ENCODE results near the gene GINS1. TPM values are rescaled to one million over a fixed set of nuclear protein-coding genes. Genes with fewer than 3 reads are reported as not detected.

The GINS1 gene
- total and polyA plus RNA-seq, 2 donors (not counting 3 experiments of a cell fraction or from before 2014, with no cell fraction given): 8.2 to 26.3 TPM

DNA sequence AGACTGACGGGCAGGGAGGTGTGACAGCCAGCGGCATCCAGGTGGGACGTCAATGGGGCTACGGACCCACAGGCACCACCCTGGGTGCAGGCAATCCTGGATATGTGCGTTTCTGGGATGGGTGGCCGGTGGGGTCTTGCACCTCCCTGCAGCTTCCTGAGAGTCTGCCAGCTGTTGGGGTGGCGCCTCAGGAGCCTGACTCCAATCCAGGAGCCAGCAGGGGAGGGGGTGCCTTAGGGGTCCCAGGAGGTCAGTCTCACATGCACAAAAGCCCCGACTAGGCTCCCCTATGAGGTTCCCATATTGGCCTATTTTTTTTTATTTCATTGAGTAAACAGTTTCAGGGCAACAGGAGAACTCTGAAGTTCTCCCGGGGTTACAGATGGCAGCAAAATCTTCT is 73.3 kb downstream of the GINS1 start:
- no peaks in the 10 kb centered on the region for H3K9me1 ChIP-seq (replicated peaks; ENCODE audit: control insufficient read depth, extremely low read depth, insufficient read depth, low read length)
- dilution Hi-C loops (cut with MboI; ENCODE audit: extremely low pct_ligation_motif_present, low sequenced_read_pairs): no loop called here
- ChIA-PET POLR2A (no interaction called here), CTCF (interaction anchor here (1.1 to 1.3 kb wide), 2 partner anchors 10 to 11 kb away, joined by 3 to 4 read pairs; no protein-coding TSS in a partner anchor)
- H3K4me1 ChIP-seq (ENCODE audit: control insufficient read depth, extremely low read depth, insufficient read depth, low read length): peaks cover 18% of the 10 kb centered on the region
- no peaks in the 10 kb centered on the region for H3K9me3 ChIP-seq (replicated peaks; ENCODE audit: control insufficient read depth, insufficient read depth, low read length)
- H2AFZ ChIP-seq (ENCODE audit: low read depth, low read length): no peak overlapping the region
- H4K20me1 ChIP-seq (replicated peaks; ENCODE audit: control insufficient read depth, extremely low read depth, insufficient read depth, low read length): no peaks in the 10 kb centered on the region
- intact Hi-C loops (cut with micrococcal nuclease): no loop called here
- H3K4me3 ChIP-seq (replicated peaks in 1 of 3; ENCODE audit: insufficient read depth in 1 of 3, low read depth in 1 of 3, low read length in 3 of 3): no peak overlapping the region
- H3K9ac ChIP-seq (replicated peaks; ENCODE audit: extremely low read depth, insufficient read depth, low read length): no peak overlapping the region
- no peaks in the 10 kb centered on the region for H3K79me2 ChIP-seq (ENCODE audit: control insufficient read depth, insufficient read depth, low read length)
- H3K36me3 ChIP-seq (ENCODE audit: control insufficient read depth in 2 of 2, extremely low read depth in 1 of 2, insufficient read depth in 2 of 2, low read length in 2 of 2): peaks cover 0 to 38% of the 10 kb centered on the region in 2 experiments
- no peaks in the 10 kb centered on the region for H3K27me3 ChIP-seq (ENCODE audit: control insufficient read depth in 2 of 2, insufficient read depth in 2 of 2, low read length in 2 of 2)
- DNase-seq (ENCODE audit: low read depth, low spot score): no peak
- FAIRE-seq: no peak
- H3K27ac ChIP-seq (ENCODE audit: insufficient read depth, low read depth, low read length): no peak overlapping the region
- no peak overlapping the region for H3K4me2 ChIP-seq (ENCODE audit: insufficient read depth, low read length)
- BruUV-seq (replicated peaks): no TSS peak
- TF ChIP-seq POLR2A (IDR thresholded peaks at IDR 0.05; ENCODE audit: low read depth, low read length): no peak

GRCh38 chr20:25481235-25481917 is 73.9 kb downstream of the GINS1 start:
- peaks cover 24% of the 10 kb centered on the region for H3K4me1 ChIP-seq (ENCODE audit: control insufficient read depth, extremely low read depth, insufficient read depth, low read length)
- intact Hi-C loops (cut with micrococcal nuclease): no loop called here
- no peak overlapping the region for H3K27ac ChIP-seq (ENCODE audit: insufficient read depth, low read depth, low read length)
- H3K4me3 ChIP-seq (replicated peaks in 1 of 3; ENCODE audit: insufficient read depth in 1 of 3, low read depth in 1 of 3, low read length in 3 of 3): no peak overlapping the region
- no peaks in the 10 kb centered on the region for H3K9me3 ChIP-seq (replicated peaks; ENCODE audit: control insufficient read depth, insufficient read depth, low read length)
- no peak overlapping the region for H3K9ac ChIP-seq (replicated peaks; ENCODE audit: extremely low read depth, insufficient read depth, low read length)
- H2AFZ ChIP-seq (ENCODE audit: low read depth, low read length): no peak overlapping the region
- H3K27me3 ChIP-seq (ENCODE audit: control insufficient read depth in 2 of 2, insufficient read depth in 2 of 2, low read length in 2 of 2): no peaks in the 10 kb centered on the region
- DNase-seq (ENCODE audit: low read depth, low spot score): no peak
- FAIRE-seq: no peak
- ChIA-PET CTCF (interaction anchor here (1.1 to 1.3 kb wide), 2 partner anchors 9 to 11 kb away, joined by 3 to 4 read pairs; no protein-coding TSS in a partner anchor), POLR2A (no interaction called here)
- H3K9me1 ChIP-seq (replicated peaks; ENCODE audit: control insufficient read depth, extremely low read depth, insufficient read depth, low read length): no peaks in the 10 kb centered on the region
- H3K36me3 ChIP-seq (ENCODE audit: control insufficient read depth in 2 of 2, extremely low read depth in 1 of 2, insufficient read depth in 2 of 2, low read length in 2 of 2): peaks cover 0 to 36% of the 10 kb centered on the region in 2 experiments
- H3K79me2 ChIP-seq (ENCODE audit: control insufficient read depth, insufficient read depth, low read length): no peaks in the 10 kb centered on the region
- no peak overlapping the region for H3K4me2 ChIP-seq (ENCODE audit: insufficient read depth, low read length)
- dilution Hi-C loops (cut with MboI; ENCODE audit: extremely low pct_ligation_motif_present, low sequenced_read_pairs): no loop called here
- BruUV-seq (replicated peaks): no TSS peak
- TF ChIP-seq MYC (IDR thresholded peaks at IDR 0.05; ENCODE audit: low read depth, low read length): no peak
- no peaks in the 10 kb centered on the region for H4K20me1 ChIP-seq (replicated peaks; ENCODE audit: control insufficient read depth, extremely low read depth, insufficient read depth, low read length)

Measured in endothelial cell of umbilical vein (primary cell).